ENCODE measurements around the gene RNF4.
A peak's percentile ranks its signal among the peaks of the same experiment; 100 is the strongest.

RNF4 gene

DNA sequence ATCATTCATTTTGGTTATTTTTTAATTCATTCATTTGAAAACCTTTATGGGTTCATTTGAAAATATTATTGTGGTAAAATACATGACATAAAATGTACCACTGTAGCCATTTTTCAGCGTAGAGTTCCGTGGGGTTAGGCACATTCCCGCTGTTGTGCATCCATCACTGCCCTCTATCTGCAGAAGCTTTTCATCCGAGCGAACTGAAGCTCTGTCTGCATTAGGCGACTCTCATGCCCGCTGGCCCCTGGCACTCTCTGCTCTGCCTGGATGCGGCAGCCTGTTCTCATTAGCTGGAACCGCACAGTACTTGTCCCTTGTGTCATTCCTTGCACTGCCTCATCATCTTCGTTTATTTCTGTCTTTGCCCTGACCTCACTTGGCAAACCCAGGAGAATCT, 32.6 kb upstream of the RNF4 start:
- in situ Hi-C loops (cut with HindIII; ENCODE audit: low pct_ligation_motif_present, low pct_unique_long_range_greater_than_20kb, low sequenced_read_pairs): no loop called here
- DNase-seq: no peak

- no peak for DNase-seq
- in situ Hi-C loops (cut with HindIII; ENCODE audit: low pct_ligation_motif_present, low pct_unique_long_range_greater_than_20kb, low sequenced_read_pairs): no loop called here
Observed at GRCh38 chr4:2436761-2437474, 32.0 kb upstream of the RNF4 start.

GRCh38 chr4:2437475-2438215, 31.3 kb upstream of the RNF4 start:
- in situ Hi-C loops (cut with HindIII; ENCODE audit: low pct_ligation_motif_present, low pct_unique_long_range_greater_than_20kb, low sequenced_read_pairs): no loop called here

GRCh38 chr4:2438822-2439718, 29.8 kb upstream of the RNF4 start:
- DNase-seq: no peak
- in situ Hi-C loops (cut with HindIII; ENCODE audit: low pct_ligation_motif_present, low pct_unique_long_range_greater_than_20kb, low sequenced_read_pairs): no loop called here

More at GRCh38 chr4:2437475-2438215, 31.3 kb upstream of the RNF4 start:
- DNase-seq: no peak

- in situ Hi-C loops (cut with HindIII; ENCODE audit: low pct_ligation_motif_present, low pct_unique_long_range_greater_than_20kb, low sequenced_read_pairs): no loop called here
- peak; percentile 72 for DNase-seq
Observed at GRCh38 chr4:2441393-2442174, 27.3 kb upstream of the RNF4 start.

DNA sequence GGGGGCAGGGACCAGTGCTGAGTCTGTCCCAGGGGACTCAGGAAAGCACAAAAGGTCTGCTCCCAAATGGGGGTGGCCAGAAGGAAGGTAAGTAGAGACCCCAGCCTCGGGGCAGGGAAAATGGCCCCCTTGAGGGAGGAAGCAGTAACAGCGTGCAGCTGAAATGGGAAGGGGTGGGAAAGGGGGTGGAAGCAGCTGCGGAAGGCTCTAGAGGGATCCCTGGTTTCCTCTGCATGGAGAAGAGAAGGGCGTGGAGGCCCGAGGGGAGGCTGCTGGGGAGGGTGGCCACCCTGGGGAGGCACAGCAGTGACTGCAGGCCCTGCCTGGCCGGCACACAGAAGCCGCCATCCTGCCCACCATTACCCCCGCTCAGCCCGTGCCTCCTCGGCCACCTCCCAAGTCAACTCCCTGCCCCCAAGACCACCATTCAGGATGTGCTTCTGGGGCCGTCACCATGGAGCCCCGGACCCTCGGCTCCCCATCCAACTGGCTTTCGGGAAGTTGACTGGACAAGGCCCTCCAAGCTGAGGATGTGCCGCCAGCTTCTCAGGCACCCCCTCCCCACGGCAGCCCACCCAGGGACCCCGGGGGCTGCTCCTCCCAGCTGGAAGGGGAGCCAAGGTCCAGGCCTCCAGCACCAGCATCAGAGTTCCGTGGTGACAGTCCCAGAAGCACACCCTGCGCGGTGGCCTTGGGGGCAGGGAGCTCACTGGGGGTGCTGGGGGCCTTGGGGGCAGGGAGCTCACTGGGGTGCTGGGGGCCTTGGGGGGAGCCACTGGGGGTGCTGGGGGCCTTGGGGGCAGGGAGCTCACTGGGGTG, 26.5 kb upstream of the RNF4 start:
- no peak for DNase-seq
- in situ Hi-C loops (cut with HindIII; ENCODE audit: low pct_ligation_motif_present, low pct_unique_long_range_greater_than_20kb, low sequenced_read_pairs): no loop called here

GRCh38 chr4:2443061-2443730, 25.7 kb upstream of the RNF4 start:
- in situ Hi-C loops (cut with HindIII; ENCODE audit: low pct_ligation_motif_present, low pct_unique_long_range_greater_than_20kb, low sequenced_read_pairs): no loop called here
- DNase-seq: no peak

DNA sequence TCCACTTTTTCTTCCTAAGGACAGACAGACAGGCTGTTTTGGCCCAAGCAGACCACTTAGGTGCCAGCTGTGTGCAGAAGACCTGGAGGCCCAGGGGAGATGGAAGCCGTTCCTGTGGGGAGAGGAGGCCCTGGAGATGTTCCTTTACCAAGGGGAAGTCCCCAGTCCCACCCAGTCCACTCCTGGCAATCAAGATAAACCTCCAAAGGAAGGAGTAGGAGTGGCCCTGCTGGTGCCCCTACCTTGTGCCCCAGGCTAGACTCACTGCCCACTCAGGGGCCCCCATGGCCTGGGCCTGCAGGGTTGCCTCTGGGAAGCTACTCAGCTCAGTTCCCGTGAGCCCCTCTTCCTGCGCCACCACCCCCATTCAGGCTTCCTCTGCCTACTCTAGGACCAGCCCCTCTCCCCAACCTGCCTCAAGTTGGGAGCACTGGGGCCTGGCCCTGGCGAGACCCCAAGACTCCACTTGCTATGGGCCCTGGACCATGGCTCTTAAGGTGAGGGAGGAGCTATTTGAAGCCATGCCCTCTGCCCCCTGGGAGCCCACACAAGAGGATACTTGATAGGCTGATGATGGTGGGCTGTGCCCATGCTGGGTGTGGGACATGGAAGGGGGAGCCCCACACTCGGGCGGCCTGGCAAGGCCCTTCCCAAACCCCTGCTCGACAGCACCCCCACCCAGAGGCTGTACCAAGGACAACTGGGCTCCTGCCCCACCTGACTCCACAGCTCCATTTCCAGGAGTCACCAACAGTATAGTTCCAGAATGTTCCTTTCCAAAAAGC, 24.8 kb upstream of the RNF4 start:
- in situ Hi-C loops (cut with HindIII; ENCODE audit: low pct_ligation_motif_present, low pct_unique_long_range_greater_than_20kb, low sequenced_read_pairs): no loop called here

DNA sequence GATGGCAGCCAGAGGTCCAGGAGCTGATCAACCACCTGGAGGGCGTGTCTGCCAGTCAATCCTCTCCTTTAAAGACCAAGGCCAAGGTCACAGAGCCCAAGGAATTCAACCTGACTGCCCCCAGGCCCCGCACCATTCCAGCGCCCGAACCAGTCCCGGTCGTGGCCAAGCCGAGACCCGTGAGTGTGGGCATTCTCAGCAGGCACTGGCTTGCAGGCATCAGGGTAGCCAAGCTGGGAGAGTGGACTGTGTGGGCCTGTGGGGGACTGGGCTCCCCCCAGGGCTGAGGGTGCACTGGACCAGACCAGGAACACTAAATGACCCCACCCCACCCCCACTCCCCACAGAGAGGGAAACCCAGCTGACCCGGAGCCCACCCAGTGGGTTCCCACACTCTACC, 23.8 kb upstream of the RNF4 start:
- in situ Hi-C loops (cut with HindIII; ENCODE audit: low pct_ligation_motif_present, low pct_unique_long_range_greater_than_20kb, low sequenced_read_pairs): no loop called here
- DNase-seq: no peak

More for the DNA sequence above, 24.8 kb upstream of the RNF4 start:
- no peak for DNase-seq

DNA sequence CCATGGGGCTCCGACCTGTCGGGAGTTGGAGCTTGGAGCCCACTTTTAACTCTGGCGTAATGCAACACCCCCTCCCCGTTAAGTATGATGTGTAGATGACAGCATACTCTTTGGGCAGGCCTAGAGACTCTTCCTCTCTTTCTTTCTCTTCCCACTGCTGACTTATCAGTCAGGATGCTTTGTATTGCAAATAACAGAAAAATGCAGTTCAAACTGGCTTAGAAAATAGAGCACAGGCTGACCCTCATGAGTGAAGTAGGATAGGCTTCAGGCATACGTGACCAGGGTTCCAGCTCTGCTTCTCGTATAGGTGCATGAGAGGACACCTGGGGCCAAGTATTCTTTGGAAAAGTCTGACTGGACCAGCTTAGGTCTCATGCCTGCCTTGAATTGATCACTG, 23.3 kb upstream of the RNF4 start:
- in situ Hi-C loops (cut with HindIII; ENCODE audit: low pct_ligation_motif_present, low pct_unique_long_range_greater_than_20kb, low sequenced_read_pairs): no loop called here
- no peak for DNase-seq

GRCh38 chr4:2446656-2447564, 22.0 kb upstream of the RNF4 start:
- in situ Hi-C loops (cut with HindIII; ENCODE audit: low pct_ligation_motif_present, low pct_unique_long_range_greater_than_20kb, low sequenced_read_pairs): no loop called here
- no peak for DNase-seq

DNA sequence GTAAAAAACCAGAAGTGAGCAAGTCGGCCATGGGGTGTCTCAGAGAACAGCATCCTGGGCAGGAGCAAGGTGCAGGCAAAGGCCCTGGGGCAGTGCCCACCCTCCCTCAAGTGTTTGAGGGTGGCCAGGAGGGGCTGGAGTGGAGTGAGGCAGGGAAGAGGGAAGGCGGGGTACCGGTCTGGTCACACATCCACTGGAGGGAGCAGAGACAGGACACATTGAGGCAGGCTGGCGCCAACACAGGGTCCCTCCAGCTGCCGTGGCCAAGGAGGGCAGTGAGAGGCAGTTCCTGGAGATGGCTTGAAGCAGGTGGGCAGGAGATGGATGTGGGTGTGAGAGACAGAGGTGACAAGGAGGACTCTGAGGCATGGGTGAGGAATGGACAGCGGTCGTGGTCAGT, 20.3 kb upstream of the RNF4 start:
- no peak for DNase-seq
- in situ Hi-C loops (cut with HindIII; ENCODE audit: low pct_ligation_motif_present, low pct_unique_long_range_greater_than_20kb, low sequenced_read_pairs): no loop called here

DNA sequence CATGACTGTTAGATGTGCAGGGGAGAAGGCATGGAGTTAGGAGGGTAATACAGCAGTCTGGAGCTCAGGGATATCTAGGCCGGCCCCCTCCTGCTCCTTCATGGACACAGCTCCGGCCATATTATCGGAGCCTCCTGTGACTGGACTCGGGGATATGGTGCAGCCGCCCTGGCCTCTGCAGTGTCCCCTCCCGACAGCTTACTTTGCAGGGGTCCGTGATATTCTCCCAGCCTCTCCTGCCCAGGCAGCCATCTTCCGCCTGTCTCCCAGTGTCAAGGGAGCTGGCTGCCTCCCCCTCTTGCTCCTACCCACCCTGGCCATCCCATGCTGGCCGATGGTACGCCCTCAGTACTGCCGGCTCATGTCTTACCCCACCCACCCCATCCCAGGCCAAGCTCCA, 19.9 kb upstream of the RNF4 start:
- DNase-seq: no peak
- in situ Hi-C loops (cut with HindIII; ENCODE audit: low pct_ligation_motif_present, low pct_unique_long_range_greater_than_20kb, low sequenced_read_pairs): no loop called here

- in situ Hi-C loops (cut with HindIII; ENCODE audit: low pct_ligation_motif_present, low pct_unique_long_range_greater_than_20kb, low sequenced_read_pairs): no loop called here
- no peak for DNase-seq
Observed at GRCh38 chr4:2449511-2450392, 19.2 kb upstream of the RNF4 start.

Measured in ACHN (cell line).